WTC11 (cell line): ENCODE results near the gene GRAMD2A. TPM values are rescaled to one million over a fixed set of nuclear protein-coding genes. Genes with fewer than 3 reads are reported as not detected.

Experiments used
- CREB1 ChIP-seq: sonication (generic); formaldehyde crosslinking; IDR thresholded peaks from 2 replicates; pipeline ENCODE4 v1.8.0; 2023; ENCODE audit warnings: mild to moderate bottlenecking, missing genetic modification reagents
- KAT7 ChIP-seq: sonication (generic); formaldehyde crosslinking; IDR thresholded peaks from 2 replicates; pipeline ENCODE4 v1.8.1; 2023; ENCODE audit warnings: missing genetic modification reagents, mild to moderate bottlenecking, borderline replicate concordance
- OVOL2 ChIP-seq: fragments of 250-450 bp; sonication (Bioruptor Pico); IDR thresholded peaks from 2 replicates; pipeline ENCODE4 v1.9.0; 2021; ENCODE audit warnings: mild to moderate bottlenecking, borderline replicate concordance
- PRRX2 ChIP-seq: fragments of 250-450 bp; sonication (Bioruptor Pico); IDR thresholded peaks from 2 replicates; pipeline ENCODE4 v1.8.0; 2021; ENCODE audit warnings: mild to moderate bottlenecking
- total RNA-seq: library from RNA; stranded (reverse); gene quantifications from 3 replicates; pipeline ENCODE4 v1.2.3, GENCODE V29; 2021
- TF ChIP-seq, protein P1 (sequence below): fragments of 250-450 bp; sonication (Bioruptor Pico); IDR thresholded peaks from 2 replicates; pipeline ENCODE4 v1.8.0; 2021; ENCODE audit warnings: mild to moderate bottlenecking

GRAMD2A gene
- total RNA-seq, 1 experiment from 2014 or later: 1.9 TPM

GRCh38 chr15:72110355-72110754, 87.2 kb downstream of the GRAMD2A start (continued):
- TF ChIP-seq, protein P1, sequence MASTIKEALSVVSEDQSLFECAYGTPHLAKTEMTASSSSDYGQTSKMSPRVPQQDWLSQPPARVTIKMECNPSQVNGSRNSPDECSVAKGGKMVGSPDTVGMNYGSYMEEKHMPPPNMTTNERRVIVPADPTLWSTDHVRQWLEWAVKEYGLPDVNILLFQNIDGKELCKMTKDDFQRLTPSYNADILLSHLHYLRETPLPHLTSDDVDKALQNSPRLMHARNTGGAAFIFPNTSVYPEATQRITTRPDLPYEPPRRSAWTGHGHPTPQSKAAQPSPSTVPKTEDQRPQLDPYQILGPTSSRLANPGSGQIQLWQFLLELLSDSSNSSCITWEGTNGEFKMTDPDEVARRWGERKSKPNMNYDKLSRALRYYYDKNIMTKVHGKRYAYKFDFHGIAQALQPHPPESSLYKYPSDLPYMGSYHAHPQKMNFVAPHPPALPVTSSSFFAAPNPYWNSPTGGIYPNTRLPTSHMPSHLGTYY (CRISPR knock-in tag): no peak
- TF ChIP-seq PRRX2 (CRISPR knock-in tag) (no peak), KAT7 (no peak), OVOL2 (no peak), CREB1 (CRISPR knock-in tag) (no peak)

Other genes with a start within 250 kb of the GRAMD2A start
- gene MYO9A, start 79.6 kb downstream of the GRAMD2A start, total RNA-seq: 23.5 to 25.1 TPM (median 24.6 TPM) in 3 replicates
- 6.0 to 6.8 TPM (median 6.3 TPM) in 3 replicates for gene SENP8, start 79.4 kb downstream of the GRAMD2A start, total RNA-seq
- 858 to 1,399 TPM (median 1,351 TPM) in 3 replicates for gene PKM, start 33.4 kb upstream of the GRAMD2A start, total RNA-seq
- 40.8 to 42.1 TPM (median 41.9 TPM) in 3 replicates for gene PARP6, start 74.8 kb upstream of the GRAMD2A start, total RNA-seq
- not detected in 3 replicates for gene CELF6, start 122.4 kb upstream of the GRAMD2A start, total RNA-seq
- 48.1 to 50.2 TPM (median 49.7 TPM) in 3 replicates for gene HEXA, start 178.2 kb upstream of the GRAMD2A start, total RNA-seq
- not detected in 3 replicates for gene TMEM202, start 200.5 kb upstream of the GRAMD2A start, total RNA-seq